NCI-H187 treated with DMSO at 0.1 percent for 48 hours (cell line): ENCODE data around the gene ITGB1BP1.
"Not testable (repeated sequence)": the region's sequence is repeated elsewhere in the genome, so short reads cannot be mapped to it uniquely, and the experiment has no call there.

ENCODE experiments used
- DNase-seq: peaks from one replicate; lab custom pipeline; 2025; lab: John Stamatoyannopoulos, UW

The ITGB1BP1 gene

DNA sequence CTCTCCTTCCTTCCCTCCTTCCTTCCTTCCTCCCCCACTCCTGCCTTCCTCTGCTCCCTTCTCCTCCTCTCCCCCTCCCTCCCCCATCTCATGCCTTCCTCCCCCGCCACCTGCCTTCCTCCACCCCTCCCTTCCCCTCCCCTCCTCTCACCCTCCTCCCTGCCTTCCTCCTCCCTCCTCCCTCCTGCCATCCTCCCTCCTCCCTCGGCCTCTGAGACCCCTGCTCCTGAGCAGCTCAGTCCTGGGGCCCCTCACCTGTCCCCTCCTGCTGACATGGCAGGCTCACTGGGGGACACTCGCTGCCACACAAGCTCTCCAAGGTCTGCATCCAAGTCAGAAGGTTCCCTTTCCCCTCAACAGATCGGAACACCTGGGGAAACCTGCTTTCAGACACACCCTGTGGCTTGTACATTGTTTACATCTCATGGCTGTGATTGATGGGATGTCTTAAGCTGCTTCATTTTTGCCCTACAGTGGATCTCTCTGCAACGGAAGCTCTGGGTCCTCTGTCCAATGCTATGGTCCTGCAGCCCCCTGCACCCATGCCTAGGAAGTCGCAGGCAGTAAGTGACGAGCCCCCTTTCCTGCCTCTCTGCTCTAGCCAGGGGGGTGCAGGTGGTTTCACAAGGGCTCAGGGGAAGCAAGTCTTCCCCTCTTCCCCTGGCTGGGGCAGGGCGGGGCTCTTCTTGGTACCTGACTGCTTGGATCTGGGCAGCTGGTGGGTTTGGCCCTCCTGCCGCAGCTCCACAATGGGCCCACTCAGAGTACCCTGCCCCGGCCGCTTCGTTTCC is 22.9 kb downstream of the ITGB1BP1 start:
- DNase-seq: peak; percentile 70

DNA sequence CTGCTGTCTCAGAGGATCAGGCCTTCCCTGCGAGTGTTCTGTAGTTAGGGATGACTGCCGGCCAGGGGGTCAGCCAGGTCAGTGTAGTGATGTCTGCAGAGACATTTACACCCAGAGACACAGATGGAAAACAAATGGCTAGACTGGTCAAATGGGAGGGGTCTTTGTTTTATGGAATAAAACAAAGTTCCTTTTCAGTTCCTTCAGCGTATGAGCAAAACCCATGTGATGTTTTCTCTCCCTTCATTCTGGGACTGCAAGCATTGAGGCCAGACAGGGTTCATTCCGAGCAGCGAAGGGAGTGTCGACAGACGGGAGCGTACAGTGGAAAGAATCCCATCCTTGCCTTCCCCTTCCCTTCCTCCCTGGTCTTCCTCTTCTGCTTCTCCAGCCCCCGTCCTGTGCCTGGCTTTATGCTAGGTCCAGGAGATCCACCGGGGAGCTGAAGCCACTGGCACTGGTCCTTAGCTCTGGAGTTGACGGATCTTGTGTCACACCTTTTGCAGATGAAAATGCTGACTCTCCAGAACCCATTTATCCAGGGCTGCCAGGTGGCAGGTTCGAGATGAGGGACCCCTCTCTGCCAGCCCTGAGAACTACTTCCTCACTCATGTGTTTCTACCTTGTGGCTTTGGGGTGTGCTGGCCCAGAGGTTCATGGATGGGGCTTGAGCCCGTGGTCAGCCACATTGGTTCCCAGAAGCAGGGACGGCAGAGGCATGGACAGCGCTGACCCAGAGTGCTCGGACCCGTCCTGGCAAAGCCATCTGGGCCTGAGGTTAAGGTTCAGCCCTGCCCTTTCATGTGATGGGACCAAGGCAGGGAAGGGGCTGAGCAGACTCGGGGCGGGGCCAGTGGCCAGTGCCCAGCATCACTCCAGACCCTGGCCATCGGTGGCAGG is 24.2 kb downstream of the ITGB1BP1 start:
- no peak for DNase-seq

DNA sequence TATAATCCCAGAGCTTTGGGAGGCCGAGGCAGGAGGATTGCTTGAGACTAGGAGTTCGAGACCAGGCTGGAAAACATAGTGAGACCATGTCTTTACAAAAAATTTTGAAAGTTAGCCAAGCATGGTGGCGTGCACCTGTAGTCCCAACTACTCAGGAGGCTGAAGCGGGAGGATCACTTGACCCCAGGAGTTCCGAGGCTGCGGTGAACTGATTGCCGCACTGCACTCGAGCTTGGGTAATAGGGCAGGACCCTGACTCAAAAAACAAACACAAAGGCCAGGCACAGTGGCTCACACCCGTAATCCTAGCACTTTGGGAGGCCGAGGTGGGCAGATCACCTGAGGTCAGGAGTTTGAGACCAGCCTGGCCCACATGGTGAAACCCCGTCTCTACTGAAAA is 25.1 kb downstream of the ITGB1BP1 start:
- not testable (repeated sequence) for DNase-seq

DNA sequence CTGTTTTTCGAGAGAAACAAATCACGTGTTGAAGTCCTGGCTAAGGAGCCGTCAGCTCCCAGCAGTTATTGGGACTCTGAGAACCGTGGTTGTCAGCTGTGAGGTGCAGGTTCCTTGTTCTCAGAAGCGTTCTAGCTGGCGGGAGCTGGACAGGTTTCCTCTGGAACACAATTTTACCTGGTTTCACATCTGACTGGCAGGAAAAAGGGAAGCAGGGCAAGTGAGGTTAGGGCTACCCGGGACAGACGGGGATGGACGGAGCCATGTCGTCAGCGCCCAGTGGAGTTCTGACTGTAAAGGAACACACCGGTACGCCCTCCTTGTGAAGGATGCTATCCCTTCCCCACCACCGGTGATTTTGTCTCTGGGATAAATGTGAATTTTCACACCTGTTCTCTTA is 26.1 kb downstream of the ITGB1BP1 start:
- no peak for DNase-seq

DNA sequence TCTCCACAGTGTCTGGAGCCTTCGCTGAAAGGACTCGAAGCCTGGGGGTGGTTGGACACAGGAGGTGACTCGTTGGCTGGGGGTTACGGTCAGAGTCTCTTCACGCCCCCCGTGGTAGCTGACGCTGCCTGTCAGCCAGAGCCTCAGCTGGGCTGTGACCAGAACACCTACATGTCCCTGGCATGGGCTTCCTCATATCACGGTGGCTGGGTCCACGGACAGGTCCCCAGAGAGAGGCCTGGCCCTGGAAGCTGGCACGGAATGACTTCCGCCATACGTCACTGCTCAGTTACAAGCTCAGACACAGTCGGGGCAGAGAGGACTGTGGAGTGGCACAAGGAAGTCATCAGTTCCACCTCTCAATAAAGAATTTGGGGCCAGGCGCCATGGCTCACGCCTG is 28.5 kb downstream of the ITGB1BP1 start:
- DNase-seq: no peak

DNA sequence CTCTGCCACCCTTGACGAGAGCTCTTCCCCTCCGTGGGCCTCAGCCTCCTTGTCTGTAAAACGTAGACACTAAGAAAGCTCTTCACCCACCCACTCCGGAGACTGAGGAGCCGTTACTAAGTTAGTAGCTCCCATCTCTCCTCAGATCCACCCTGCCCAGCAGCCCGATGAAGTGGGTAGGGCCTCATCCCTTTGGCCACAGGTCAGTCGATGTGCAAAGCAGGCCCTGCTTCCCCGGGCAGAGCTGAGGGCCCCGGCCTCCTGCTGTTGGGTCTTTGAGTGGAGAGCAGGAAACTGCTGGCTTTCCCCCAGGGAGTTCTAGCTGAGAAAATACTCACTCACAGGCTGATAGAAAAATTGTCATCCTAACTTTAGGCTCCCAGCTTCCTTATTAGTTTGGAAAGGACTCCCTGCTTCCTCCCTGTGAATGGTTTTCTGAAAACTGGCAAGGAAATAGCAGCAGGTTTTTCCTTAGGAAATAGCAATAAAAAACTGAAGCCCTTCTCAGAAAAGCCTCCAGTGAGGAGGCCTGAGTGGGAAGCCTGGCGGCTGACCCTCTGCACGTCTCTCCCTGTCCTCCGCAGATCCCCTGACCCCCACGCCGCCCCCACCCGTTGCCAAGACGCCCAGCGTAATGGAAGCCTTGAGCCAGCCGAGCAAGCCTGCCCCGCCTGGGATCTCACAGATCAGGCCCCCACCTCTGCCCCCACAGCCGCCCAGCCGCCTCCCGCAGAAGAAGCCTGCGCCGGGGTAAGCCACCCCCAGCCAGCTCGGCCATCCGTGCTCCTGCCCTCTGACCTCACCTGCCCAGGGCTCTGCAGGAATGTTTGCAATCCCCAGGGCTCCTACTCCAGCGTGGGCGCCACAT is 30.2 kb downstream of the ITGB1BP1 start:
- no peak for DNase-seq

DNA sequence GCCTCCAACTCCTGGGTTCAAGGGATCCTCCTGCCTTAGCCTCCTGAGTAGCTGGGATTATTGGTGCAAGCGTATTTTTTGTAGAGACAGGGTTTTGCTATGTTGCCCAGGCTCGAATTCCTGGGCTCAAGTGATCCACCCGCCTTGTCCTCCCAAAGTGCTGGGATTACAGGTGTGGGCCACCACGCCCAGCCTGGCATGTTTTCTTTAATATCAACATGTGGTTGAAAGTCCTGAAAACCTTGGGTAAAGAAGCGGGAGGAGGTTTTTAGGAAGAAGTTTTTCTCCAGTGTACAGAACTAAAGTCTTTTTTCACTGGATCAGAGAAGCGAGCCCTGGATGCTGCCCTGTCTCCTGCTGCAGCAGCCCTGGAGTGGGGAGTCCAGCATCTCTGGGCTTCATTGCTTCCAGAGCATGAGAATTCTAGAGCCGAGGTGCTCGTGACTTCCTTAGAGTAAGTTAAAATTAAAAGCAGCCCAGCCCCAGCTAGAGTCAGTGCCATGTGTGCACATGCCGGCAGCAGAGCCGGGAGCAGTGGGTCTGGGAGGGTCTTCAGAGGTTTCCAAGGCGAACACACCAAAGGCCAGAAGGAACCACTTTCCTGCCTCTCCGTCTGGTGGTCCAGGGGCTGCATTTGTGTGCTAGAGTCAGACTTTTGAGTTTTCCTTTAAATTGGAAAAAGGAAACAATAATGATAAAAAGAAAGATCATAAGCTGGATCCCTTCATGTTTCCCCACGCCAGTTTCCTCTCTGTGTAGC is 31.2 kb downstream of the ITGB1BP1 start:
- no peak for DNase-seq

DNA sequence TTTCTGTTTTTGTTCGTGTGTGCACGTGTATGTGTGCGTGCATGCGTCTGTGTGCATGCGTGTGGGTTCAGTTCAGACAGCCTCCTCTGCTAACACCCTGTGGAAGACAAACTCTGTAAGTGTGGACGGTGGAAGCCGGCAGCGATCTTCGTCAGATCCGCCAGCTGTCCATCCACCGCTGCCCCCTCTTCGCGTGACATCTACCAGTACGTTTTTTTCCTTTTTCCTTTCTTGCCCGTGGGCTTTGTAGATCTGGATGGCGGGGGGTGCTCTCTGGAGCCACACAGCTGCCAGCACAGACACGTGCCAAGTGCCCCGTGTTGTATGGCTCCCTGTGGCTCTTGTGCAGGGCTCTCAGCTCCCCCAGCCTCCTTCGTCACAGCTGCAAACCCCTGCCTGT is 32.3 kb downstream of the ITGB1BP1 start:
- DNase-seq: no peak

DNA sequence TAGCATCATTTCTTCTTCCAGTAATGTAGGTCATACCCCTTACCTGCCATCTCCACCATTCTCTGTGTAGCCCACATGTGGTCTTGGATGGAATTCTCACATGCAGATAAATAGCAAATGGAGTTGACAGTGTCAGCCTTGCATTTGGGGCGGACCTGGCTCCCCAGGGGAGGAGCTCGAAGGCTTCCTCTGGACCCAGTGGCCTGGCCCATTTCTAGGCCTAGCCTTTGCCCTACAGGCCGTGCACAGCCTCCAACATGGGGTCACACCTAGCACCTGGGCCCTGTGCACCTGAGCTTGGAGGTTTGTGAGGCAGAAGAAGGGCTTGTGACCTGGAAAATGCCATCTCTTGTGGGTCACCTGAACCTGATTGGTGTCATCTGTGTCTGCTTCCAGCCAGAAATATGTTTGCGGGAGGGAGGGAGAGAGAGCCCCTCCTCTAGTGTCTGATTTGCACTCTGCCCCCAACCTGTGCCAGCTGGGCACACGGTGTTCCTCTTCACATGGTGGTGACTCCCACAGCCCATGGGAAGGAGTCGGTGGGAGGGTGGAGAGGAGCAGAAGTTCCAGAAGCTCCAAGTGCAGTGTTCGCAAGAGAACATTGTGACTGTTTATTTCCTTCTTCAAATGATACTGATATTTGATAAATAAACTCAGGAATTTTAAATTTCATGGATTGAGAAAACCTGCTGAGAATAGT is 33.0 kb downstream of the ITGB1BP1 start:
- DNase-seq: no peak

DNA sequence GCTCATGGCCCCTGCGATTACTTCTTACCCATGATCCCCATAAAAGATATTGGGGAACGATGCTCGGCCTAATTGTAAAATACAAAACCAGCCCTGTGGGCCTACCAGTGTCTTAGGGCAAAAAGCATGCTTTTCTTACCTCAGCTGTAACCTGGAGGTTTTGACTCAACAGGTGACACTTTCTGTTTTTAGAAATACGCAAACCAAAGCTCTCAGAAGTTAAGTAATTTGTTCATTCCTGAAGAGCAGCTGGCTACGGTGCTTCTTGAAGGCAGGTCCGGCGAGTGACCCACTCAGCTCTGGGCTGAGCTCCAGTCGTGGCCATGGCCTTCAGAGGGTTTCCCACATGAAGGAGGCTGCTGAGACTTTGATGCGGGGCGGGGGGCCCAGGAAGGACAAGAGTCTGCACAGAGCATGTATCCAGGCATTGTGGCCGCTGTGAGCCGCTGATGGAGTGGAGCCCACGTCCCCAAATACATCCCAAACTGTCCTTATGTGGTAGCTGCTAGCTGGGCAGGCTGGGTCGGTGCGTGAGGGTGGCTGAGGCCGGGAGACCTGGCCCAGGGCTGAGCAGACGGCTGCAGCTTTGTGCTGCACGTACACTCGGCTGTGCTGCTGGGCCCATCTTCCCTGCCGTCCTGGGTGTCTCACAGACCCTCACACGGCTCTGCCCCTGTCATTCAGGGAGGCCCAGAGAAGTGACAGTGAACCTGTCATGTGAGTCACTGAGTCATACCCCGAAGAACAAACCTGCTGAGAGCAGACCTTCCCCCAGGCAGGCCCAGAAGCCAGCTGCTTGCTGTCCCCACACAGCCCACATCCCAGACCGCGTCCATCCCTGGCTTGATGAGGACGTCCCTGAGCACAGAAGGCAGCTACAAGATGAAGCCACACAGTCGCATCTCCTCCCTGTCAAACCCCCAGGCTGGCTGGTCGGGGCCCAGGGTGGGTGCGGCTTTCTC is 34.1 kb downstream of the ITGB1BP1 start:
- DNase-seq: no peak

DNA sequence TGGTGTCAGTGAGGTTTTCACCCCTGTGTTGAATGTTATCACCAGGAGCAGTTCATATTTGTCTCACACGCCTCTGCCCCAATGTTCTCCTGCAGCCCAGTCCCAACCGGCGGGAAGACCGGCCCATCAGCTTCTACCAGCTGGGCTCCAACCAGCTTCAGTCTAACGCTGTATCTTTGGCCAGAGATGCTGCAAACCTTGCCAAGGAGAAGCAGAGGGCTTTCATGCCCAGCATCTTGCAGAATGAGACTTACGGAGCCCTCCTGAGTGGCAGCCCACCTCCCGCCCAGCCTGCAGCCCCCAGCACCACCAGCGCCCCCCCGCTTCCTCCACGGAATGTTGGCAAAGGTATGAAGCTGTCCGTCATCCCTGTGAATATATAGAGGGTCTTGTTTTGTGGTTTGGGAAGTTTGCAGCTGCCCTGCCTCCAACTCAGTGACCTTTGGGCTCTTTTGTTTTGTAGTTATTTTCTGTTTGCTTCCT is 35.1 kb downstream of the ITGB1BP1 start:
- no peak for DNase-seq

DNA sequence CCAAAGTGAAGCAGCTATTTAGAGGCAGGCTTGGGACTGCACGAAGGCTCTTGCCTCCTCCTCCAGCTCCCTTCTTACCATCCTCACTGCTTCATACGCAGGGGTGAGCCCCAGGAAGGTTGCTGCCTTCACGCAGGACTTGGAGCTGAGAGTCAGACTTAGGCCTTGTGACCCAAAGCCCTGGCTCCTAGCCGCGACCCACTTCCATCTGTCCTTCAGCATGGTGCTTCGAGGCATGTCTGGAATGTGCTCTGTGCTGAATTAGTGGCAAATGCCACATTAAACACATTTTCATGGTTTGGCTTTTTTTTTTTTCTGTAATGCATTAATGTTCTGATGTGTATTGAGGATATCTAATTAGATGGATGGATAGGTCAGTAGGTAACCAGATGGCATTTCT is 37.5 kb downstream of the ITGB1BP1 start:
- DNase-seq: no peak

DNA sequence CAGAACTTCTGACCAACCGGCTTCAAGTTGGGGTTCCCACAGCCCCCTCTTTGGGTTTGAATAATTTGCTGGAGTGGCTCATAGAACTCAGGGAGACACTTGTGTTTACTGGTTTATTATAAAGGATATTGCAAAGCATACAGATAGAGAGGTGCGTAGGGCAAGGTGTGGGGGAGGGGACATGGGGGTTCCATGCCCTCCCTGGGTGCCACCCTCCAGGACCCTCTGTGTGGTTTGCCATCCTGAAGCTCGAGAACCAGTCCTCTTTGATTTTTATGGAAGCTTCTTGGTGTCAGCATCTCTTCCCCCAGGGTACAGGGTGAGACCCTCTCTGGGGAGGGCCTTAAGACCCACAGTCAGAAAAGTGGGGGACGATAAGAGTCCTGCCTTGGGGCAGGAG is 38.8 kb downstream of the ITGB1BP1 start:
- DNase-seq: no peak

DNA sequence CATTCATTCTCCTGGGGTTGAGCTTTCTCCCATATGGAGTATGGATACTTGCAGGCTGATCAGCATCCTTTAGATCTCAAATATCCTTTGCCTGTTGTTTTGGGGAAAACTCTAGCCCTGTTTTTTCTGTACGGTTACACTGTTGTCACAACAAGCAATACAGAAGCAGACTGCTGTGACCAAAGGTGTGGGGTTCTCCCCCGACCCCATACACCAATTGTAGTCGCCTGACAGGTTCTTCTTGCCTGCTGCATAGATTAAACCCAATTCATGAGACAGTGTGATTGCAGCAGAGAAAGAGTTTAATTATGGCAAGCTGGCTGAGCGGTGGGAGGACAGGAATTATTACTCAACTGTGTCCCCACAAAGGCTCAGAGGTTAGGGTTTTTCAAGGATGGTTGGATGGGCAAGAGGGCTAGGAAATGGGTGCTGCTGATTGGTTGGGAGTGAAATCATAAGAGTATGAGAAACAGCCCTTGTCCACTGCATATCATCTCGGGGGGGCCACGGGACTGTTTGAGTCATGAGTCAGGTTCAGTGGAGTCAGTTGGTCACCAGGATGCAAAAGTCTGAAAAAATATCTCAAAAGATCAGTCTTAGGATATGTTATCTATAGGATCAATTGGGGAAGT is 40.6 kb downstream of the ITGB1BP1 start:
- no peak for DNase-seq

DNA sequence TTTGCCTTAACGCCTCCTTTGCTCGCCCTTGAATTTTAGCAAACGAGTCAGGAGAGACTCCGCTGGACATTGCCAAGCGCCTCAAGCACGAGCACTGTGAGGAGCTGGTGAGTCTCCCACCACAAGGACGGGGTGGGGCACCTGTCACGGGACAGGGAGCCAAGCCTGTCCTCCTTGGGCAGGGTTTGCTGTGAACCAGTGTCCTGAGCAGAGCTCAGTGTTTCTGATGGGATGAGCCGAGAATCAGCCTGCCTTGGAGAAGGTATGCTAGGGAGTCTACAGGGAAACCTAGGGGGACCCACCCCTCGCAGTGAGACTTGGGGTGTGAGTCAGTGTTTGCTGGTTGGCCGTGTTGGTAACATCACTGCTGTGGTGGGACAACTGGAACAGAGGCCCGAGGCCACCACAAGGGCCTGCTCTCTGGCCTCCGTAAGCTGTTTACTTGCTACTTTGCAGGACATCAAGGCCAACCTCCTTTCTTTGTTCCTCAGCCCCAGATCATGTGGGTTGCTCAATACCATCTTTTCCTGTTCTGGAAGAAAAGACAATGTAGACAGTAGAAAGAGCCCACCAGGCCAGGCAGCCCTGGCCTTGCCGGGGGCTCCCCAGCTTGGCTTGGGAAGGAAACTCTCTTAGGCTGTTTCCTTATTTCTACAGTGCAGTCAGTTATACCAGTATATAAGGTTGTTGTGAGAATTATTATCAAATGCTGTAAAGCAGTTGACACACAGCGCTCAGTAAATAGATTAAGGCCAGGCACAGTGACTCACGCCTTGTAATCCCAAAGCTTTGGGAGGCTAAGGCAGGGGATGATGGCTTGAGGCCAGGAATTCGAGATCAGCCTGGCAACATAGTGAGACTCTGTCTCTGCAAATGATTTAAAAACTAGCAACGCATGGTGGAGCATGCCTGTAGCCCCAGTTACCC is 42.4 kb downstream of the ITGB1BP1 start:
- DNase-seq: no peak

DNA sequence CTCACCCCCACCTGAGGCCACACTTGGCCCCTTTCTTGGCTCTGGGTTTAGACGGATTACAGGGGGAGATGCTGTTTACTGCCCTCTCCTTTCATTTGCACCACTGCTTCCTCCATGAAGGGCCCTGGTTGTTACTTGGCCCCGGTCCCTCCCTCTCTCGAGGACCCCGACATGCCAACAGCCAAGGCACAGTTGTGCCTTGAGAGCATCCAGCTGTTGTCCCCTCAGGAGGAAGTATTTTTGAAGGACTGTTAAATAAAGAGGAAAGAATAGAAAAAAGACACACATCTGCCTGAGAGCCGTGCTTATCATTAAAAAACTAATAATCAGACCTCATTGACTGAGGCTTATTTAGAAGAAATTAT is 44.0 kb downstream of the ITGB1BP1 start:
- DNase-seq: no peak

DNA sequence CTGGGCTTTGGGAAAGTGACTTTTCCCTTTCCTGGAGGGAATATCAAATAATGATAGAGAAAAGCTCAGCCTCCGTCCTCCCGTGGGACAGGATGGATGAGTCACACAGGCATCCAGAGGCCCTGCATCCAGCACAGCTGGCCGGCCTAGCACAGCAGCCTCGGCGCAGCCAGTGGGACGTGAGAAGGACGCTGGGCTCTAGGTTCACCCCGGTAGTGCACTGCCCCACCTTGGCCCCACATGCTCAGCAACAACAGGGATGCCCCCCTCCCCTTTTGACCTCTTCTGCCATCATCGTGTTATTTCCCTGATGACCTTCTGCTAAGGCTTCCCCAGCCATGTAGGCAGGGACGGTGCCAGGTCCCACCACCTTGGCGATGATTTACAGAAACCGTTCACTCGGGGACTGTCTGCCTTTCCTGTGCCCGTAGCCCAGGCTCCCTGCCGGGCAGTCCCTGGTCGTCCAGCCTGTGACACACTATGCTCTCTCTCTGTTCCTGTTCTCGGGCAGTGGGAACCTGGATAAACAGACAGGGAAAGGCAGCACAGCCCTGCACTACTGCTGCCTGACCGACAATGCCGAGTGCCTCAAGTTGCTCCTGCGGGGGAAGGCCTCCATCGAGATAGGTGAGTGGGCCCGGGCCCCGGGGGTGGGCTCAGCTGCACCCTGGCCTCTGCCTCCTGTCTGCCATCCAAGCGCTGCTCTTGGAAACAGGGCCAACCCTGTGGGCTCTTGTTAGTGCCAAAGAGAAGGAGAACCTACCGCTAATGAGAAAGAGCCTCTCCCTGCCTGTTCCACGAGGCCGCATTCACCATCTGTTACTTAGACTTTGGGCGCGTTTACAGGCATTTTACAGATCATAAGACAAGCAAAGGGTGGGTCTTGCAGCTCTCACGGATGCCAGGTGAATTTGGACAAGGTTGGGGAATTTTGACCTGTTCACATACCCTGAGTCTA is 44.6 kb downstream of the ITGB1BP1 start:
- no peak for DNase-seq
